HEK293T (cell line): Measurements from ENCODE around the gene MRPL42.
"Not testable (repeated sequence)": the region's sequence is repeated elsewhere in the genome, so short reads cannot be mapped to it uniquely, and the experiment has no call there.

Experiments used
- CTCF ChIA-PET: fragments of 350-600 bp; formaldehyde crosslinking; extraction: SDS; loops from one replicate; lab custom pipeline; 2021; ENCODE audit warnings: antibody characterized with exemption, inconsistent platforms; lab: Yijun Ruan, JAX
- POLR2A ChIA-PET: fragments of 350-600 bp; formaldehyde crosslinking; extraction: SDS; loops from one replicate; lab custom pipeline; 2020; ENCODE audit warnings: antibody characterized with exemption, inconsistent platforms; lab: Yijun Ruan, JAX
- DNase-seq: peaks from one replicate; pipeline ENCODE4 v3.0.0; 2012; ENCODE audit warnings: mixed read lengths; ENCODE audit errors: extremely low spot score
- ARNT ChIP-seq: fragments of 450-650 bp; IDR thresholded peaks from 2 replicates; pipeline ENCODE4 v1.6.1; 2017; ENCODE audit warnings: mild to moderate bottlenecking
- BHLHE40 ChIP-seq: fragments of 450-650 bp; IDR thresholded peaks from 2 replicates; pipeline ENCODE4 v1.6.1; 2016; ENCODE audit warnings: mild to moderate bottlenecking, moderate library complexity, borderline replicate concordance
- CTBP1 ChIP-seq: fragments of 450-650 bp; IDR thresholded peaks from 2 replicates; pipeline ENCODE4 v1.6.1; 2016; ENCODE audit warnings: borderline replicate concordance
- ELF4 ChIP-seq: fragments of 450-650 bp; IDR thresholded peaks from 2 replicates; pipeline ENCODE4 v1.6.1; 2017; ENCODE audit warnings: antibody characterized with exemption
- FOXA1 ChIP-seq: fragments of 450-650 bp; IDR thresholded peaks from 2 replicates; pipeline ENCODE4 v1.6.1; 2016; ENCODE audit warnings: mild to moderate bottlenecking
- FOXK2 ChIP-seq: fragments of 450-650 bp; IDR thresholded peaks from 2 replicates; pipeline ENCODE4 v1.6.1; 2016; ENCODE audit warnings: mild to moderate bottlenecking
- FOXM1 ChIP-seq: fragments of 450-650 bp; IDR thresholded peaks from 2 replicates; pipeline ENCODE4 v1.6.1; 2017; ENCODE audit warnings: mild to moderate bottlenecking, borderline replicate concordance
- HDGF ChIP-seq: fragments of 450-650 bp; IDR thresholded peaks from 2 replicates; pipeline ENCODE4 v1.6.1; 2017; ENCODE audit warnings: antibody characterized with exemption, borderline replicate concordance
- L3MBTL2 ChIP-seq: fragments of 450-650 bp; conservative IDR thresholded peaks from 2 replicates; pipeline ENCODE4 v1.6.1; 2016; ENCODE audit warnings: mild to moderate bottlenecking
- LEF1 ChIP-seq: fragments of 450-650 bp; IDR thresholded peaks from 2 replicates; pipeline ENCODE4 v1.6.1; 2017; ENCODE audit warnings: mild to moderate bottlenecking, borderline replicate concordance
- NFRKB ChIP-seq: fragments of 450-650 bp; IDR thresholded peaks from 2 replicates; pipeline ENCODE4 v1.6.1; 2016; ENCODE audit warnings: mild to moderate bottlenecking, moderate library complexity
- SP1 ChIP-seq: fragments of 450-650 bp; IDR thresholded peaks from 2 replicates; pipeline ENCODE4 v1.6.1; 2017
- SUZ12 ChIP-seq: fragments of 450-650 bp; IDR thresholded peaks from 2 replicates; pipeline ENCODE4 v1.6.1; 2016; ENCODE audit warnings: mild to moderate bottlenecking
- TARDBP ChIP-seq: fragments of 450-650 bp; IDR thresholded peaks from 2 replicates; pipeline ENCODE4 v1.6.1; 2016
- ZNF384 ChIP-seq: fragments of 450-650 bp; IDR thresholded peaks from 2 replicates; pipeline ENCODE4 v1.6.1; 2016
- TF ChIP-seq, protein P1 (sequence below): fragments of 450-650 bp; IDR thresholded peaks from 2 replicates; pipeline ENCODE4 v1.6.1; 2016

Gene MRPL42

DNA sequence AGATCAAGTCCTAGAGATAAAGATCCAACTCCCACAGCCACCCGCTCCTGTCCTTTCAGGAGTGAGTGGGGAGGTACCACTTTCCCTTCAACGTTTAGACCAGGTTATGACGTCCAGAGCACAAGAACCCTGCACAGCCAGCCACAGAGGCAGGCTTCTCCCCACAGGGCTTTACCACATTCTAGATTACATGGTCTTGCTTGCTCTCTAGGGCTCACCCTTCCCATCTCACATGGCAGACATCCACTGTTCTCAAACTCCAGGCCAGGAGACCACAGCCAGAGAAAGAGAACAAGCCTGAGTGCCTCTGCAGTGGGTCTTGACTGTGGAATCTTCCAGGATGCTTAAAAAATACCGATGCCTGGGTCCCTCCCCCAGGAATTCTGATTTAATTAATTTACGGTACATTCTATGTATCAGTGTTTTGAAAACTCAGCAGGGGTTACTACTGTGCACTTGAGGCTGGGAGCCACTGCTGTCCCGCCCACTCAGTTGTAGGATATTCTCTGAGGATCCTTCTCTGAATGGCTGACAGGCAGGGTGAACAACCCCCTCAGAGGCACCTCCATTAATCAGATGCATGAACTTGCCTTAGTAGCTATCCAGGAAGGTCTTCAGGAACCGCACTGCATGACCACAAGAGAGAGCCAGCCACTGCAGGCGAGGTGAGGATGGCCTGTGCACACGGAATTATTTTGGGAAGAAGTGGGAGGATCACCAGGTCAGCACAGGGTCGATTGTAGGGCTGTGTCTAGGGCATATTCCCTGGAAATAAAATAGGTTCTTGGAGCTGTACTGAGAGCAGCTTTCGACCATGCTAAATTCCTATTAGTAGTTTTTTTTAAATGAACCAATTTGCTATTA lies 83.7 kb downstream of the MRPL42 start:
- CTCF ChIA-PET = no interaction called here
- no peak for DNase-seq
- POLR2A ChIA-PET = no interaction called here
- TF ChIP-seq L3MBTL2 = no peak
- no peak for TF ChIP-seq ELF4
- TF ChIP-seq FOXM1 = no peak
- no peak for TF ChIP-seq NFRKB
- TF ChIP-seq, protein P1, sequence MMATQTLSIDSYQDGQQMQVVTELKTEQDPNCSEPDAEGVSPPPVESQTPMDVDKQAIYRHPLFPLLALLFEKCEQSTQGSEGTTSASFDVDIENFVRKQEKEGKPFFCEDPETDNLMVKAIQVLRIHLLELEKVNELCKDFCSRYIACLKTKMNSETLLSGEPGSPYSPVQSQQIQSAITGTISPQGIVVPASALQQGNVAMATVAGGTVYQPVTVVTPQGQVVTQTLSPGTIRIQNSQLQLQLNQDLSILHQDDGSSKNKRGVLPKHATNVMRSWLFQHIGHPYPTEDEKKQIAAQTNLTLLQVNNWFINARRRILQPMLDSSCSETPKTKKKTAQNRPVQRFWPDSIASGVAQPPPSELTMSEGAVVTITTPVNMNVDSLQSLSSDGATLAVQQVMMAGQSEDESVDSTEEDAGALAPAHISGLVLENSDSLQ = no peak
- no peak for TF ChIP-seq LEF1
- TF ChIP-seq ARNT = no peak
- no peak for TF ChIP-seq HDGF
- TF ChIP-seq SUZ12 = no peak
- no peak for TF ChIP-seq FOXK2
- TF ChIP-seq CTBP1 = no peak
- TF ChIP-seq SP1 = no peak
- TF ChIP-seq BHLHE40 = no peak
- no peak for TF ChIP-seq TARDBP
- no peak for TF ChIP-seq FOXA1
- TF ChIP-seq ZNF384 = no peak

DNA sequence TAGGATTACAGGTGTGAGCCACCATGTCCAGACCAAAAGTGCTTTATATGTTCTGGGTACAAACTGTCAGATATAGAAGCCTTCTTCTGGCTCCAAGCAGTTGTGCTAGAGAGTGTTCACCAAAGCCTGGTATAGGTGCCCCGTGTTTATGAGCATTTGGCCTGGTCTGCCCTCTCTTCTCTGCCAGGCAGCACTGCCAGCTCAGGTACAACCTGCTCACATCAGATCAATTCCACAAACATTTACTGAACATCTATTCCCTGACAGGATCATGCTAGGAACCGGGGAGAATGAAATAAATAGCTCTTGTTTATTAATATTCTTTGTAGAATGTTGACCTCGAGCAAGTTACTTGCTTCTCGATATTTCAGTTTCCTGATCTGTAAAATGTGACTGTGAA lies 85.1 kb downstream of the MRPL42 start:
- POLR2A ChIA-PET = no interaction called here
- TF ChIP-seq, protein P1 = no peak
- TF ChIP-seq L3MBTL2 (no peak), FOXM1 (no peak), ELF4 (no peak), SUZ12 (no peak)
- no peak for DNase-seq
- CTCF ChIA-PET = no interaction called here

DNA sequence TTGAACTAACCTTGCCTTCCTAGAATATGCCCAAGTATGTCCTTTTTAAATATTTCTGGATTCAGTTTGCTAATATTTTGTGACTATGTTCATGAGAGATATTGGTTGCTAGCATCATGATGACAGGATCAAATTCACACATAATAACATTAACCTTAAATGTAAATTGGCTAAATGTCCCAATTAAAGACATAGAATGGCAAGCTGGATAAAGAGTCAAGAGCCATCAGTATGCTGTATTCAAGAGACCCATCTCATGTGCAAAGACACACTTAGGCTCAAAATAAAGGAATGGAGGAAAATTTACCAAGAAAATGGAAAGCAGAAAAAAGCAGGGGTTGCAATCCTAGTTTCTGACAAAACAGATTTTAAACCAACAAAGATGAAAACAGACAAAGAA lies 90.6 kb downstream of the MRPL42 start:
- POLR2A ChIA-PET, DNase-seq, CTCF ChIA-PET: not testable (repeated sequence)

DNA sequence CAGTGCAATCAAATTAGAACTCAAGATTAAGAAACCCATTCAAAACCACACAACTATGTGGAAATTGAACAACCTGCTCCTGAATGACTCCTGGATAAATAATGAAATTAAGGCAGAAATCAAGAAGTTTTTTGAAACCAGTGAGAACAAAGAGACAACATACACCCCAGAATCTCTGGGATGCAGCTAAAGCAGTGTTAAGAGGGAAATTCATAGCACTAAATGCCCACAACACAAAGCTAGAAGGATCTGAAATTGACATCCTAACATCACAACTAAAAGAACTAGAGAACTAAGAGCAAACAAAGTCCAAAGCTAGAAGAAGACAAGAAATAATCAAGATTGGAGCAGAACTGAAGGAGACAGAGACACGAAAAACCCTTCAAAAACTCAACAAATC lies 91.4 kb downstream of the MRPL42 start:
- DNase-seq, POLR2A ChIA-PET: not testable (repeated sequence)
- CTCF ChIA-PET = interaction anchor here (1.1 kb wide), 1 partner anchor 37 kb away, joined by 3 read pairs; no protein-coding TSS in a partner anchor

DNA sequence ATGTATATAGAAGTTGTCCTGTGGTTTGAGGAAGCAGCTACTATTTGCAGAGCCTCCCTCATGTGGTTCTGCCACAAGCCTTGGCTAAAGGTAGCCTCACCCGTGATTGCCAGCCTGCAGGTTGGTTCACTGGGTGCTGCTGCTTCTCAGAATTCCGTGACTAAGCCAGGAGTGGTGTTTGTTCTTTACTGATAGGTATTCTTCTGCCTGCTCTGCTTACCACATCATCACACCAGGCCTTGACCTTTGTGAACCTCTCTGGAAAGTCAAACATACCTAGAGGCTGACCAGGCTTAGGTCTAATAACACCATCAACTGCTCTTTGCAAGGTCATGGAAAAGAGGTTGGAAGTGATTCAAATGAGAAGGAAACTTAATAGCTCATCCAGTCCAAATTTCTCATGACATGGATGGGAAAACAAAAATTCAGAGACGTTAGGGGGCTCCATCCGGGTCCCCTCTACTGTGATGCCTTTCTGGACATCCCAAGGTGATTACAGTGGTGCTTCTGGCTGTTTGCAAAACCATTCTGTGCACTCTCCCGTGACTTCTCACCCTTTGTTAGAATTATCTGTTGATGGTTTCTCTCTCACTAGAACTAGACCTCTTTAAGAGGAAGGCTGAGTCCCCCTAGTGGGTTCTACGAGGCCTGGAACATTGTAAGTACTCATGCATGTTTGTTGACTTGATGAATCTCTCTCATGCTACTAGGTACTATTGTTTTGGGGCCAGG lies 96.7 kb downstream of the MRPL42 start:
- ChIA-PET CTCF (interaction anchor here (0.7 kb wide), 1 partner anchor 538 kb away, joined by 3 read pairs; no protein-coding TSS in a partner anchor), POLR2A (no interaction called here)

DNA sequence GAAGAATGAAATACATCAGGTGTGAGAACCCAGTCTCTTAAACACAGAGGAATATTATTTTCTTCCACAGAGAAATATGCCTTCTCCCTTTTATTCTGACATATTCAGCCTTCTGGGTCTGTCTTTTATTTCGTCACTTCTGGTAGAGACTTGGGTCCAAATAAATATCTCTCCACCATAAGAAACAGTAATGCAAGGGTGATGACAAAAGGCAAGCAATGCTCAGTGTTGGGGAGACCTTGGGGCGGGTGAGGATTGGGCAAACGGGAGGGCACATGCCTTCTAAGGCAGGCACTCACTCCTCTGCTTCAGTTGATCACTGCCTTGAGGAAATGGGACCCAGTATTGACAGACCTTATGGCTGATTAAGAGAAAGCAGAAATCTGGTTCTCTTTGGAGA lies 98.4 kb downstream of the MRPL42 start:
- TF ChIP-seq CTBP1 (no peak), SUZ12 (no peak), BHLHE40 (no peak), ARNT (no peak), TARDBP (no peak), FOXK2 (no peak), FOXM1 (no peak), ZNF384 (no peak), L3MBTL2 (no peak), HDGF (no peak), FOXA1 (no peak), ELF4 (no peak), LEF1 (no peak), SP1 (no peak)
- POLR2A ChIA-PET = no interaction called here
- CTCF ChIA-PET = no interaction called here
- DNase-seq = no peak

More for the DNA sequence above, 96.7 kb downstream of the MRPL42 start:
- DNase-seq = no peak
- TF ChIP-seq ZNF384 (no peak), FOXA1 (no peak), FOXK2 (no peak), TARDBP (no peak), SP1 (no peak), CTBP1 (no peak), ARNT (no peak), LEF1 (no peak), ELF4 (no peak), L3MBTL2 (no peak), HDGF (no peak), BHLHE40 (no peak), SUZ12 (no peak), NFRKB (no peak), FOXM1 (no peak)
- TF ChIP-seq, protein P1 = no peak
